ENCODE results near the gene VPS18.
"Not testable (repeated sequence)": the region's sequence is repeated elsewhere in the genome, so short reads cannot be mapped to it uniquely, and the experiment has no call there.

VPS18 gene

GRCh38 chr15:40893733-40894680 is at the start of gene VPS18:
Gene VPS18 (plus strand): TSS chr15:40894450. CDS start chr15:40894769, 319 bp downstream.
- peak; percentile 98 for DNase-seq

- peak; percentile 44 for DNase-seq
These were observed 49.6 kb upstream of the VPS18 start for GRCh38 chr15:40844696-40845030.

GRCh38 chr15:40845036-40845435 is 49.2 kb upstream of the VPS18 start:
- no peak for DNase-seq

- DNase-seq = no peak
These were observed 48.6 kb upstream of the VPS18 start for GRCh38 chr15:40845511-40846284.

- no peak for DNase-seq
These were observed 47.4 kb upstream of the VPS18 start for GRCh38 chr15:40846841-40847222.

- DNase-seq = no peak
These were observed 46.9 kb upstream of the VPS18 start for GRCh38 chr15:40847223-40847961.

- DNase-seq = no peak
These were observed 43.6 kb upstream of the VPS18 start for GRCh38 chr15:40850576-40851112.

- no peak for DNase-seq
These were observed 41.7 kb upstream of the VPS18 start for GRCh38 chr15:40852529-40852928.

- no peak for DNase-seq
These were observed 40.9 kb upstream of the VPS18 start for GRCh38 chr15:40853241-40853890.

- no peak for DNase-seq
These were observed 40.1 kb upstream of the VPS18 start for GRCh38 chr15:40854161-40854560.

- no peak for DNase-seq
These were observed 38.5 kb upstream of the VPS18 start for GRCh38 chr15:40855706-40856234.

- no peak for DNase-seq
These were observed 37.5 kb upstream of the VPS18 start for GRCh38 chr15:40856746-40857145.

- DNase-seq = peak; percentile 80
These were observed 36.5 kb upstream of the VPS18 start for GRCh38 chr15:40857601-40858341.

GRCh38 chr15:40858706-40859105 is 35.5 kb upstream of the VPS18 start:
- DNase-seq = no peak

GRCh38 chr15:40859206-40859851 is 34.9 kb upstream of the VPS18 start:
- peak; percentile 89 for DNase-seq

GRCh38 chr15:40861147-40861546 is 33.1 kb upstream of the VPS18 start:
- not testable (repeated sequence) for DNase-seq

GRCh38 chr15:40863660-40864270 is 30.5 kb upstream of the VPS18 start:
- DNase-seq = no peak

GRCh38 chr15:40867199-40867598 is 27.1 kb upstream of the VPS18 start:
- DNase-seq = no peak

GRCh38 chr15:40869686-40870085 is 24.6 kb upstream of the VPS18 start:
- no peak for DNase-seq

- DNase-seq = no peak
These were observed 23.5 kb upstream of the VPS18 start for GRCh38 chr15:40870716-40871115.

Data from stimulated activated CD4-positive, alpha-beta T cell treated with anti-CD3 and anti-CD28 coated beads, Interleukin-1b, Interleukin-23, amount 100 ng/mL, for 48 hours (primary cell).